SU-DHL-6 (cell line): Measurements from ENCODE around the gene USP31.

Experiments
- H2AFZ ChIP-seq: fragments of 200-600 bp; sonication (generic); 2 replicates; pipeline ENCODE4 v1.6.1; 2014; ENCODE audit warnings: low read depth, mild to moderate bottlenecking, moderate library complexity, mixed read lengths, antibody characterized with exemption, low read length; ENCODE audit not compliant: severe bottlenecking
- H3F3A ChIP-seq: fragments of 200-600 bp; shearing (Covaris generic); 2 replicates; pipeline ENCODE4 v1.6.0; 2016; ENCODE audit warnings: antibody characterized with exemption, mild to moderate bottlenecking; ENCODE audit not compliant: insufficient read depth
- H3K27ac ChIP-seq: fragments of 200-600 bp; sonication (generic); 2 replicates; pipeline ENCODE4 v1.5.1; 2016; ENCODE audit warnings: low read depth, mild to moderate bottlenecking, low read length, moderate library complexity, mixed read lengths
- H3K27me3 ChIP-seq: fragments of 200-600 bp; sonication (generic), shearing (Covaris generic); 2 replicates; pipeline ENCODE4 v1.6.0; 2014; ENCODE audit warnings: mild to moderate bottlenecking, low read length
- H3K36me3 ChIP-seq: fragments of 200-600 bp; sonication (generic); 2 replicates; pipeline ENCODE4 v1.6.1; 2014; ENCODE audit warnings: mild to moderate bottlenecking, low read length, mixed read lengths
- H3K4me2 ChIP-seq: fragments of 300-600, 200-600 bp; shearing (Covaris generic), sonication (generic); 2 replicates; pipeline ENCODE4 v1.6.0; 2014; ENCODE audit warnings: low read length, low read depth, mild to moderate bottlenecking; ENCODE audit not compliant: poor library complexity, severe bottlenecking
- H3K4me3 ChIP-seq: fragments of 200-600 bp; sonication (generic); 2 replicates; pipeline ENCODE4 v1.5.1; 2014; ENCODE audit warnings: antibody characterized with exemption, low read length, mild to moderate bottlenecking, mixed read lengths; ENCODE audit not compliant: insufficient read depth, poor library complexity, severe bottlenecking
- H3K79me2 ChIP-seq: fragments of 200-600 bp; sonication (generic); 2 replicates; pipeline ENCODE4 v1.6.1; 2014; ENCODE audit warnings: mild to moderate bottlenecking, low read length, moderate library complexity; ENCODE audit not compliant: insufficient read depth
- H3K9ac ChIP-seq: fragments of 200-600 bp; sonication (generic); 2 replicates; pipeline ENCODE4 v1.7.0; 2014; ENCODE audit warnings: mild to moderate bottlenecking, low read length
- H3K9me2 ChIP-seq: fragments of 200-600 bp; sonication (generic); replicated peaks from 2 replicates; pipeline ENCODE4 v1.6.1; 2014; ENCODE audit warnings: low read length; ENCODE audit not compliant: insufficient read depth
- H3K9me3 ChIP-seq: fragments of 200-600 bp; sonication (generic); 2 replicates; pipeline ENCODE4 v1.6.1; 2014; ENCODE audit warnings: low read length, mixed read lengths; ENCODE audit not compliant: insufficient read depth
- H4K20me1 ChIP-seq: fragments of 200-600 bp; sonication (generic); 2 replicates; pipeline ENCODE4 v1.6.1; 2014; ENCODE audit warnings: low read depth, mild to moderate bottlenecking, antibody characterized with exemption, low read length, moderate library complexity, mixed read lengths
- CTCF ChIP-seq: fragments of 200-600 bp; sonication (generic); IDR thresholded peaks from one replicate; pipeline ENCODE4 v1.5.1; 2017; ENCODE audit warnings: antibody characterized with exemption, mild to moderate bottlenecking, low read length, moderate library complexity; ENCODE audit not compliant: insufficient read depth, poor library complexity, severe bottlenecking
- EZH2phosphoT487 ChIP-seq: fragments of 200-600 bp; sonication (generic), shearing (Covaris generic); conservative IDR thresholded peaks from 2 replicates; pipeline ENCODE4 v1.6.1; 2018; ENCODE audit warnings: mild to moderate bottlenecking, antibody characterized with exemption, low read length, moderate library complexity, mixed read lengths

Gene USP31

GRCh38 chr16:23164736-23165135 lies 15.5 kb upstream of the USP31 start:
- no peaks in the 10 kb centered on the region for H3K79me2 ChIP-seq
- H3K4me3 ChIP-seq, result no peak overlapping the region
- no peak overlapping the region for H2AFZ ChIP-seq
- TF ChIP-seq EZH2phosphoT487 (no peak), CTCF (no peak)
- H3K27ac ChIP-seq, result no peak overlapping the region
- no peaks in the 10 kb centered on the region for H3F3A ChIP-seq
- no peaks in the 10 kb centered on the region for H3K36me3 ChIP-seq
- H3K4me2 ChIP-seq, result no peak overlapping the region
- H3K9me3 ChIP-seq, result no peaks in the 10 kb centered on the region
- H3K27me3 ChIP-seq, result no peaks in the 10 kb centered on the region
- no peak overlapping the region for H3K9ac ChIP-seq
- no peaks in the 10 kb centered on the region; the same call in 1 of the 2 replicates for H4K20me1 ChIP-seq
- no peaks in the 10 kb centered on the region for H3K9me2 ChIP-seq

- Histone ChIP-seq H3F3A (no peaks in the 10 kb centered on the region), H2AFZ (no peak overlapping the region), H3K9ac (no peak overlapping the region), H3K36me3 (no peaks in the 10 kb centered on the region), H3K9me3 (no peaks in the 10 kb centered on the region), H3K9me2 (no peaks in the 10 kb centered on the region), H3K4me3 (no peak overlapping the region), H3K27ac (no peak overlapping the region), H3K4me2 (no peak overlapping the region), H4K20me1 (no peaks in the 10 kb centered on the region; the same call in 1 of the 2 replicates), H3K79me2 (no peaks in the 10 kb centered on the region), H3K27me3 (no peaks in the 10 kb centered on the region)
- TF ChIP-seq EZH2phosphoT487 (no peak), CTCF (no peak)
These were observed 14.7 kb upstream of the USP31 start for GRCh38 chr16:23163921-23164320.

GRCh38 chr16:23160574-23160973 lies 11.3 kb upstream of the USP31 start:
- Histone ChIP-seq H3K27ac (no peak overlapping the region), H3K9me2 (no peaks in the 10 kb centered on the region), H3K9ac (no peak overlapping the region), H3K27me3 (no peaks in the 10 kb centered on the region), H3K9me3 (no peaks in the 10 kb centered on the region), H3K4me3 (no peak overlapping the region), H3K79me2 (no peaks in the 10 kb centered on the region), H3K4me2 (no peak overlapping the region), H2AFZ (no peak overlapping the region), H3K36me3 (no peaks in the 10 kb centered on the region), H3F3A (no peaks in the 10 kb centered on the region), H4K20me1 (no peaks in the 10 kb centered on the region)
- no peak for TF ChIP-seq CTCF
- no peak for TF ChIP-seq EZH2phosphoT487
